Astrocyte (in vitro differentiated cells and primary cell): Measurements from ENCODE around the gene S100A12. TPM values are rescaled to one million over a fixed set of nuclear protein-coding genes. Genes with fewer than 3 reads are reported as not detected.

ENCODE experiments used
- DNase-seq: peaks from one replicate; pipeline ENCODE4 v3.0.0-alpha.2; 2010; ENCODE audit warnings: low read depth
- FAIRE-seq: peaks from 2 replicates; lab custom pipeline; 2011; peaks lifted over from hg19 to GRCh38; lab: Jason Lieb, UNC
- H2AFZ ChIP-seq: 2 replicates; pipeline ENCODE4 v1.6.0; 2012; ENCODE audit warnings: low read depth, low read length, inconsistent platforms
- H3K27ac ChIP-seq: 2 replicates; pipeline ENCODE4 v1.5.1; 2011; ENCODE audit warnings: low read depth, low read length, inconsistent platforms
- H3K27me3 ChIP-seq: 2 replicates; pipeline ENCODE4 v1.6.0; 2011; ENCODE audit warnings: low read length, inconsistent platforms; ENCODE audit not compliant: insufficient read depth
- H3K36me3 ChIP-seq: 2 replicates; pipeline ENCODE4 v1.5.1; 2011; ENCODE audit warnings: low read length, inconsistent platforms; ENCODE audit not compliant: insufficient read depth
- H3K4me1 ChIP-seq: 2 replicates; pipeline ENCODE4 v1.5.1; 2011; ENCODE audit warnings: low read length, inconsistent platforms; ENCODE audit not compliant: insufficient read depth
- H3K4me2 ChIP-seq: 2 replicates; pipeline ENCODE4 v1.6.0; 2012; ENCODE audit warnings: low read length, inconsistent platforms
- H3K4me3 ChIP-seq: 2 replicates; pipeline ENCODE4 v1.5.1; 2011; ENCODE audit warnings: low read depth, mild to moderate bottlenecking, low read length, inconsistent platforms; ENCODE audit not compliant: insufficient read depth
- H3K79me2 ChIP-seq: 2 replicates; pipeline ENCODE4 v1.6.0; 2012; ENCODE audit warnings: mild to moderate bottlenecking, low read length, inconsistent platforms; ENCODE audit not compliant: insufficient read depth
- H3K9ac ChIP-seq: 2 replicates; pipeline ENCODE4 v1.6.0; 2012; ENCODE audit warnings: mild to moderate bottlenecking, low read length, inconsistent platforms
- H3K9me3 ChIP-seq: 2 replicates; pipeline ENCODE4 v1.5.1; 2012; ENCODE audit warnings: low read depth, mild to moderate bottlenecking, low read length, inconsistent platforms; ENCODE audit not compliant: insufficient read depth
- H4K20me1 ChIP-seq: 2 replicates; pipeline ENCODE4 v1.6.0; 2012; ENCODE audit warnings: low read length, inconsistent platforms; ENCODE audit not compliant: insufficient read depth
- H3K27ac Mint-ChIP-seq: one replicate; pipeline ENCODE4 v1.8.0; 2021; ENCODE audit warnings: mild to moderate bottlenecking, mixed read lengths; ENCODE audit not compliant: unreplicated experiment
- H3K27me3 Mint-ChIP-seq: one replicate; pipeline ENCODE4 v1.8.0; 2021; ENCODE audit warnings: low read depth, mixed read lengths; ENCODE audit not compliant: unreplicated experiment
- H3K36me3 Mint-ChIP-seq: one replicate; pipeline ENCODE4 v1.8.0; 2021; ENCODE audit warnings: low read depth, mixed read lengths; ENCODE audit not compliant: unreplicated experiment
- H3K4me1 Mint-ChIP-seq: one replicate; pipeline ENCODE4 v1.8.0; 2021; ENCODE audit warnings: low read depth, mixed read lengths; ENCODE audit not compliant: unreplicated experiment
- H3K4me3 Mint-ChIP-seq: one replicate; pipeline ENCODE4 v1.8.0; 2021; ENCODE audit warnings: mild to moderate bottlenecking, moderate library complexity, mixed read lengths; ENCODE audit not compliant: unreplicated experiment
- H3K9me3 Mint-ChIP-seq: one replicate; pipeline ENCODE4 v1.8.0; 2021; ENCODE audit warnings: mild to moderate bottlenecking, mixed read lengths; ENCODE audit not compliant: unreplicated experiment
- EZH2 ChIP-seq: IDR thresholded peaks from 2 replicates; pipeline ENCODE4 v1.6.1; 2012; ENCODE audit warnings: mild to moderate bottlenecking, low read length, inconsistent platforms; ENCODE audit not compliant: insufficient read depth
- total RNA-seq: library from RNA; stranded (reverse); gene quantifications from 2 replicates; pipeline ENCODE4 v1.2.1, GENCODE V29; 2021
- TF ChIP-seq, protein P1 (sequence below): IDR thresholded peaks from 2 replicates; pipeline ENCODE4 v1.5.1; 2011; ENCODE audit warnings: low read depth, mild to moderate bottlenecking, inconsistent platforms, low read length, moderate library complexity; ENCODE audit not compliant: insufficient read depth

S100A12 gene
- total RNA-seq, 1 donor from 2014 or later, result not detected

DNA sequence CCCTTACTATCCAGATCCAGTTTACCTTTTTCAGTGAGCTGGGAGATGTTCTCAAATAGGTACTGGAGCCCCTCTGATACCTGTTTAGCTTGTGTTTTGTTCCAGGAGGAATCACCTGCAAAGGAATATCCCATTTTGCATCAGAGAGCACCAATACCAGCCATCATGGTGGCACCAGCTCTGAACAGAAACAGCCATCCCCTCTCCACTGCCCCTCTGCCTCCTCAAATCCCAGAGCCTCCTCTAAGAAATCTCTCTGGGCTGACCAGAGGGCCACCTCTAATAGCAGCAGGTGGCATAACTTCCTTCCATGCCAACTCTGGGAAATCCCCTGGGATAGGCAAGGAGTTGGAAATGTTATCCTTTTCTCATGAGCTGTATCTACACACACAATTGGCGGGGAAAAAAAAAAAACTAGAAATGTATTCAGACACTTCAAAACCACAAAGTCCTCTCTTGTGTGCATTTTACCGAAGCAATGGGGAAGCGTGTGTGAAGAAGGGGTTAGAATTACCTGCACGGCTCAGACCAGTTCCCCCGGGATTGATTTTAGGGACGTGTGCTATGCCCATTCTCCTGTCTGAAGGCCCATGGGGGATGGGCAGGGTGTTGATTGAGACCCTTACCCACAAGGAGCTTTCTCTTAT lies 29.2 kb downstream of the S100A12 start:
- Histone ChIP-seq H4K20me1 (no peaks in the 10 kb centered on the region), H3K79me2 (no peaks in the 10 kb centered on the region), H3K36me3 (no peaks in the 10 kb centered on the region), H3K4me3 (no peak overlapping the region), H3K9me3 (no peaks in the 10 kb centered on the region), H3K4me2 (no peak overlapping the region), H3K9ac (no peak overlapping the region), H3K27me3 (peaks cover 7% of the 10 kb centered on the region), H2AFZ (no peak overlapping the region), H3K4me1 (no peaks in the 10 kb centered on the region), H3K27ac (no peak overlapping the region)
- Mint-ChIP-seq H3K9me3 (no peaks in the 10 kb centered on the region), H3K27me3 (peaks cover 49% of the 10 kb centered on the region), H3K4me3 (no peak overlapping the region), H3K36me3 (no peaks in the 10 kb centered on the region), H3K4me1 (peaks cover 12% of the 10 kb centered on the region), H3K27ac (no peak overlapping the region)
- DNase-seq, result no peak
- no peak for FAIRE-seq
- TF ChIP-seq, protein P1, sequence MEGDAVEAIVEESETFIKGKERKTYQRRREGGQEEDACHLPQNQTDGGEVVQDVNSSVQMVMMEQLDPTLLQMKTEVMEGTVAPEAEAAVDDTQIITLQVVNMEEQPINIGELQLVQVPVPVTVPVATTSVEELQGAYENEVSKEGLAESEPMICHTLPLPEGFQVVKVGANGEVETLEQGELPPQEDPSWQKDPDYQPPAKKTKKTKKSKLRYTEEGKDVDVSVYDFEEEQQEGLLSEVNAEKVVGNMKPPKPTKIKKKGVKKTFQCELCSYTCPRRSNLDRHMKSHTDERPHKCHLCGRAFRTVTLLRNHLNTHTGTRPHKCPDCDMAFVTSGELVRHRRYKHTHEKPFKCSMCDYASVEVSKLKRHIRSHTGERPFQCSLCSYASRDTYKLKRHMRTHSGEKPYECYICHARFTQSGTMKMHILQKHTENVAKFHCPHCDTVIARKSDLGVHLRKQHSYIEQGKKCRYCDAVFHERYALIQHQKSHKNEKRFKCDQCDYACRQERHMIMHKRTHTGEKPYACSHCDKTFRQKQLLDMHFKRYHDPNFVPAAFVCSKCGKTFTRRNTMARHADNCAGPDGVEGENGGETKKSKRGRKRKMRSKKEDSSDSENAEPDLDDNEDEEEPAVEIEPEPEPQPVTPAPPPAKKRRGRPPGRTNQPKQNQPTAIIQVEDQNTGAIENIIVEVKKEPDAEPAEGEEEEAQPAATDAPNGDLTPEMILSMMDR, result no peak
- TF ChIP-seq EZH2, result no peak

DNA sequence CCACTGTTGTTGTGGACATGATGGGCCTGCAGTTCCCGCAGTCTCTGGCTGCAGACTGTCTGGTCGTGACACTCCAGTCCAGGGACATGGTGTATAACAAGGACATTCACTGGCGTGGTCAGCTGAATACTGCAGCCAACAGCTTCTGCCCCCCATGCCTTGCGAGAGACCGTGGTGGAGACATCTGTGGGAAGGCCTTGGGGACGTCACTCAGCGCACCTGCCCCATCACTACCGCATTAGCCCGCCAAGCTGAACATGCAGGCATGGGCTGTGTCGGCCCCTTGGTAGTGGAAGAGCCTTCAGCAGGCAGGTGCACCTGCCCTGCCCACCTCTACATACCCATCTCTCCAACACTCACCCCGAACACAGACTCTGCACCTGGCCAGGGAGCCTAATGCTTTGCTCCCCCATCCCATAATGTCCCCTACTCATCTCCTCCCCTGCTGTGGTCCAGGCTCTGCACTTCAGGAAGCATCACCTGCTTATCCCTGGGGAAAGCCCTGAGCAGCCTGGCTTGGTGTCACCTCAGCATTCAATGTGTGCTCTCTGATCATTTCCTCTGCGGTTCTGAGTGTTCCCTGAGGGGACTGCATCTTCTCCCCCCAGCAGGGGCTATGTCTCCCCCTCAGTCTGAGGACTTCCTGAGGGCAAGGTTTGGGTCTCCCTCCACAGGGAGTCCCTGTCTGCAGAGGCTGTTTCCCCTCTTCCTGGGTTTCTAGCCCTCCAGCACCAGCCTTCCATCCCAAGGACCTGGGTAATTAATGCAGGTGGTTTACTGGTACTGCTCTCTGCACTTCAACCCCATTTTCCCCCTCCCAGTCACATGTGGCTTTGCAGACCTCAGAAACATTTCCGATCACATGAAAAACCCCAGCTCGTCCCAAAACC lies 30.0 kb downstream of the S100A12 start:
- H3K36me3 Mint-ChIP-seq, result no peaks in the 10 kb centered on the region
- Histone ChIP-seq H3K27me3 (peaks cover 2% of the 10 kb centered on the region), H3K4me1 (no peaks in the 10 kb centered on the region), H3K79me2 (no peaks in the 10 kb centered on the region), H3K9ac (no peak overlapping the region), H3K36me3 (no peaks in the 10 kb centered on the region), H3K9me3 (no peaks in the 10 kb centered on the region), H4K20me1 (no peaks in the 10 kb centered on the region), H3K4me2 (no peak overlapping the region), H3K4me3 (no peak overlapping the region), H2AFZ (no peak overlapping the region), H3K27ac (no peak overlapping the region)
- H3K4me3 Mint-ChIP-seq, result no peak overlapping the region
- no peak for FAIRE-seq
- H3K4me1 Mint-ChIP-seq, result peaks cover 12% of the 10 kb centered on the region
- DNase-seq, result no peak
- H3K27ac Mint-ChIP-seq, result no peak overlapping the region
- no peaks in the 10 kb centered on the region for H3K9me3 Mint-ChIP-seq
- H3K27me3 Mint-ChIP-seq, result peaks cover 49% of the 10 kb centered on the region
- TF ChIP-seq EZH2, result no peak
- TF ChIP-seq, protein P1, result no peak
